CD4-positive, CD25-positive, alpha-beta regulatory T cell (primary cell): ENCODE measurements around the gene ERBB4. TPM values are rescaled to one million over a fixed set of nuclear protein-coding genes. Genes with fewer than 3 reads are reported as not detected.
A peak's percentile ranks its signal among the peaks of the same experiment; 100 is the strongest.

ENCODE experiments used
- ATAC-seq, 2 donors: fragments of 150-1000 bp; cut with Tn5 transposase; one replicate each; pipeline ENCODE4 v1.10.0; 2021; ENCODE audit warnings: low read depth in 2 of 2, moderate number of reproducible peaks in 2 of 2, moderate library complexity in 1 of 2
- DNase-seq, 3 donors: peaks; one replicate each; pipeline versions ENCODE4 v3.0.0 to v3.0.0-alpha.2; 2012 to 2022; ENCODE audit warnings: mixed read lengths in 1 of 3
- H3K27ac ChIP-seq: one replicate; pipeline ENCODE4 v1.7.0; 2013; ENCODE audit warnings: mild to moderate bottlenecking, low read length; ENCODE audit not compliant: insufficient read depth, poor library complexity, severe bottlenecking
- H3K27me3 ChIP-seq: one replicate; pipeline ENCODE4 v1.7.0; 2013; ENCODE audit warnings: low read length; ENCODE audit not compliant: control insufficient read depth, insufficient read depth
- H3K36me3 ChIP-seq: one replicate; pipeline ENCODE4 v1.7.0; 2013; ENCODE audit warnings: mild to moderate bottlenecking, low read length, moderate library complexity; ENCODE audit not compliant: control insufficient read depth, insufficient read depth
- H3K4me1 ChIP-seq: 2 replicates; pipeline ENCODE4 v1.7.0; 2013; ENCODE audit warnings: mild to moderate bottlenecking, low read length; ENCODE audit not compliant: insufficient read depth, control insufficient read depth, poor library complexity, severe bottlenecking
- H3K4me3 ChIP-seq: one replicate; pipeline ENCODE4 v1.7.0; 2013; ENCODE audit warnings: low read depth, mild to moderate bottlenecking, low read length, moderate library complexity
- H3K9me3 ChIP-seq, 2 experiments: 1 replicate in 1 of 2; 2 replicates in 1 of 2; pipeline ENCODE4 v1.7.0; 2013; ENCODE audit warnings: low read length in 2 of 2, mild to moderate bottlenecking in 1 of 2, moderate library complexity in 1 of 2; ENCODE audit not compliant: control insufficient read depth in 2 of 2
- H3K27ac Mint-ChIP-seq, 3 donors: one replicate each; pipeline ENCODE4 v1.8.0; 2020 to 2022; ENCODE audit warnings: mild to moderate bottlenecking in 3 of 3, mixed read lengths in 3 of 3, moderate library complexity in 2 of 3
- H3K27me3 Mint-ChIP-seq: one replicate; pipeline ENCODE4 v1.8.0; 2022; ENCODE audit warnings: mild to moderate bottlenecking, mixed read lengths
- H3K36me3 Mint-ChIP-seq: one replicate; pipeline ENCODE4 v1.8.0; 2020; ENCODE audit warnings: mixed read lengths
- H3K4me1 Mint-ChIP-seq, 4 donors: one replicate each; pipeline ENCODE4 v1.8.0; 2020 to 2022; ENCODE audit warnings: mixed read lengths in 4 of 4, mild to moderate bottlenecking in 1 of 4
- H3K4me3 Mint-ChIP-seq, 4 donors: one replicate each; pipeline ENCODE4 v1.8.0; 2020 to 2022; ENCODE audit warnings: mild to moderate bottlenecking in 4 of 4, mixed read lengths in 4 of 4, moderate library complexity in 3 of 4
- H3K9me3 Mint-ChIP-seq, 7 donors: one replicate each; pipeline ENCODE4 v1.8.0; 2020 to 2022; ENCODE audit warnings: mixed read lengths in 7 of 7, mild to moderate bottlenecking in 3 of 7, moderate library complexity in 2 of 7
- polyA plus RNA-seq, 4 donors: library from polyadenylated mRNA; unstranded; fragments of 300-500 nt; fragmentation: Illumina TruSeq; gene quantifications; one replicate each; pipeline ENCODE4 v1.2.3, GENCODE V29; 2021
- total RNA-seq: library from RNA; stranded (reverse); gene quantifications from one replicate; pipeline ENCODE4 v1.2.3, GENCODE V29; 2022

Gene ERBB4
- total and polyA plus RNA-seq, 5 donors from 2014 or later, result not detected

DNA sequence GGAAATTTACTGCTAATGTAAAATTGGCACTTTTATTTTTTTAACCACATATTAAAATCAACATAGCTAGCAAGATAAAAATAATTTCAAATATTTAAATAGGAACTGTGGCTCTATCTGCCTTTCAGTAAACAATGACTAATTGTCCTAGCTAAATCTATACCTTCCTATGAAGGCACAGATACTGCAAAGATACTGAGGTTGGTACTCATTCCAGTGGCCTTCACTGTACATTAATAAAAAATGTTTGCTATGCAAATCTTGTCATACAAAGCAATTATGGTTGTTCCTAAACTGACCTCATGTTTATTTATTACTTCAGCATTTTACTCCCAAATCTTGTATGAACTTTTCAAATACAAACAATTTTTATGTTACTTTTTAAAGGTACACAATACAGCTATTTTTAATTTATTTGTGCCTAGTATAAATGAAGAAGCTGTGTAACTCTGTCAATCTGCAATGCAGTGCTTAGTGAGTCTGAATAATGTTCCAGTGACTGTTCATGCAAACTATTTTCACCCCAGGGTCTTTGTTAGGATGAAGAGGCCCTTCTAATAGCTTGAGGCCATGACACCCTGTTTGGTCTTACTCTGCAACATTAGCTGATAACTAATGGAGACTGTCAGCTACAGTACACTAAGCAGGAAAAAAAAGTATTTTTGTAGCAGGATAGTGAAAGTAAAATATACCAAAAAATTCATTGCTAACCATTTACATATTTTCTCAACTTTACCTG, 9.3 kb upstream of the ERBB4 start:
- H3K4me3 ChIP-seq, result no peak overlapping the region

GRCh38 chr2:212546669-212547068, 8.1 kb upstream of the ERBB4 start:
- ATAC-seq, result no peak
- no peaks in the 10 kb centered on the region for H3K4me1 Mint-ChIP-seq
- Histone ChIP-seq H3K4me3 (no peak overlapping the region), H3K27me3 (no peaks in the 10 kb centered on the region), H3K36me3 (no peaks in the 10 kb centered on the region), H3K27ac (no peak overlapping the region), H3K9me3 (no peaks in the 10 kb centered on the region), H3K4me1 (no peaks in the 10 kb centered on the region)
- H3K36me3 Mint-ChIP-seq, result no peaks in the 10 kb centered on the region
- DNase-seq, result no peak
- H3K4me3 Mint-ChIP-seq, result no peak overlapping the region
- no peak overlapping the region for H3K27ac Mint-ChIP-seq
- peaks cover 10% of the 10 kb centered on the region for H3K27me3 Mint-ChIP-seq
- H3K9me3 Mint-ChIP-seq, result peaks cover 0 to 7% (median 0%) of the 10 kb centered on the region in 7 donors

More for the DNA sequence above, 9.3 kb upstream of the ERBB4 start:
- Histone ChIP-seq H3K27ac (no peak overlapping the region), H3K4me1 (no peaks in the 10 kb centered on the region), H3K36me3 (no peaks in the 10 kb centered on the region), H3K9me3 (no peaks in the 10 kb centered on the region), H3K27me3 (no peaks in the 10 kb centered on the region)
- Mint-ChIP-seq H3K36me3 (no peaks in the 10 kb centered on the region), H3K27me3 (peaks cover 4% of the 10 kb centered on the region), H3K4me3 (no peak overlapping the region), H3K9me3 (peaks cover 0 to 2% (median 0%) of the 10 kb centered on the region in 7 donors), H3K27ac (no peak overlapping the region), H3K4me1 (no peaks in the 10 kb centered on the region)
- DNase-seq, result no peak
- no peak for ATAC-seq

- DNase-seq, result no peak
- peaks cover 0 to 7% (median 0%) of the 10 kb centered on the region in 7 donors for H3K9me3 Mint-ChIP-seq
- ATAC-seq, result no peak
- H3K27me3 Mint-ChIP-seq, result peaks cover 49% of the 10 kb centered on the region
- Histone ChIP-seq H3K4me3 (no peak overlapping the region), H3K27ac (no peak overlapping the region), H3K9me3 (no peaks in the 10 kb centered on the region), H3K4me1 (peaks cover 4% of the 10 kb centered on the region), H3K27me3 (peaks cover 17% of the 10 kb centered on the region), H3K36me3 (no peaks in the 10 kb centered on the region)
- H3K27ac Mint-ChIP-seq, result no peak overlapping the region
- H3K36me3 Mint-ChIP-seq, result no peaks in the 10 kb centered on the region
- peaks cover 0 to 26% (median 6%) of the 10 kb centered on the region in 4 donors for H3K4me1 Mint-ChIP-seq
- H3K4me3 Mint-ChIP-seq, result no peak overlapping the region
Observed at GRCh38 chr2:212540341-212540740, 1.7 kb upstream of the ERBB4 start.

DNA sequence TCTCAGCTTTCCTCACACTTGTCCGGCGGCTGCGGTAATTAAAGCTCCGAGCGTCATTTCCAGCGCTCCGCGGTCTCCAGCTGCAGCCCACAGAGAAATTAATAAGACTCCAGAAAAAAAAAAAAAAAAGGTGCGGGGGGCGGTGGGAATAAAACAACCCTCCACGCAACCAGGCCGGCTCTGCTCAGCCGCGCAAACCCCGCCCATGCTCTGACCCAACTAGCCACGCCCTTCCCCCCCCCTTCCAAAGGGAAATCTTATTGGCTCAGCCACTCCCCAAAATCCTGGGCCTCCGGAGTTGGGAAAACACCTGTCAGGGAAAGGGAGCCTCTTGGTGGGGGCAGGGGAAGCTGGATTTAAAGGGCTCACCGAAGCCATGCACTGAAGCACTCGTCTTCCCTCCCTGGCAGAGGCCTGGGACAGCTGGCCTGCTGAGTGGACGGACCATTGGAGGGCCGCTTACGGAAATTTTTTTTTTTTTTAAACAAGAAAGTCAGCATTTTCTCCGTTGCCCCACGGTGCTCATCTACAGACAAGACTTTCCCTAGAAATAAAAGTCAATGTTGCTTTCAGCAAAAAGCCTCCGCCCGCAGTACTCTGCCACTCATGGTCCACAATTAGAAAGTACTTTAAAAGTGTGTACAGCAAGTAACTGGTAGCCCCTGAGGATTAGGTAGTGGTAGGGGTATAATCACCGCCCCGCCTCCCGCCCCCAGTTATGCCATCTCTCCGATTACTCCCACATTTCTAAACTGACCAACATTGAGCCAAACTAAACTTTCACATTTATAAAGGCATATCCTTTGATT, 674 bp upstream of the ERBB4 start:
- Mint-ChIP-seq H3K27ac (no peak overlapping the region), H3K27me3 (peaks cover 57% of the 10 kb centered on the region), H3K4me1 (peaks cover 0 to 26% (median 6%) of the 10 kb centered on the region in 4 donors), H3K4me3 (peak overlapping the region in 2 of 4 donors; percentile 1 to 69), H3K9me3 (peaks cover 0 to 6% (median 0%) of the 10 kb centered on the region in 7 donors), H3K36me3 (no peaks in the 10 kb centered on the region)
- DNase-seq, result no peak
- no peaks in the 10 kb centered on the region for H3K36me3 ChIP-seq
- no peak for ATAC-seq
- no peaks in the 10 kb centered on the region for H3K9me3 ChIP-seq
- no peak overlapping the region for H3K4me3 ChIP-seq
- H3K27ac ChIP-seq, result no peak overlapping the region
- peaks cover 20% of the 10 kb centered on the region for H3K27me3 ChIP-seq
- H3K4me1 ChIP-seq, result peaks cover 4% of the 10 kb centered on the region

- H3K9me3 ChIP-seq, result no peaks in the 10 kb centered on the region
- H3K4me1 Mint-ChIP-seq, result peaks cover 0 to 26% (median 6%) of the 10 kb centered on the region in 4 donors
- peaks cover 0 to 6% (median 0%) of the 10 kb centered on the region in 7 donors for H3K9me3 Mint-ChIP-seq
- no peak overlapping the region for H3K4me3 ChIP-seq
- no peak overlapping the region for H3K27ac Mint-ChIP-seq
- no peaks in the 10 kb centered on the region for H3K36me3 Mint-ChIP-seq
- DNase-seq, result no peak
- no peak for ATAC-seq
- peaks cover 4% of the 10 kb centered on the region for H3K4me1 ChIP-seq
- peaks cover 21% of the 10 kb centered on the region for H3K27me3 ChIP-seq
- H3K36me3 ChIP-seq, result no peaks in the 10 kb centered on the region
- H3K27me3 Mint-ChIP-seq, result peaks cover 65% of the 10 kb centered on the region
- H3K4me3 Mint-ChIP-seq, result peak overlapping the region in 2 of 4 donors; percentile 44 to 61
- no peak overlapping the region for H3K27ac ChIP-seq
Observed at GRCh38 chr2:212537726-212538304, 787 bp downstream of the ERBB4 start.

DNA sequence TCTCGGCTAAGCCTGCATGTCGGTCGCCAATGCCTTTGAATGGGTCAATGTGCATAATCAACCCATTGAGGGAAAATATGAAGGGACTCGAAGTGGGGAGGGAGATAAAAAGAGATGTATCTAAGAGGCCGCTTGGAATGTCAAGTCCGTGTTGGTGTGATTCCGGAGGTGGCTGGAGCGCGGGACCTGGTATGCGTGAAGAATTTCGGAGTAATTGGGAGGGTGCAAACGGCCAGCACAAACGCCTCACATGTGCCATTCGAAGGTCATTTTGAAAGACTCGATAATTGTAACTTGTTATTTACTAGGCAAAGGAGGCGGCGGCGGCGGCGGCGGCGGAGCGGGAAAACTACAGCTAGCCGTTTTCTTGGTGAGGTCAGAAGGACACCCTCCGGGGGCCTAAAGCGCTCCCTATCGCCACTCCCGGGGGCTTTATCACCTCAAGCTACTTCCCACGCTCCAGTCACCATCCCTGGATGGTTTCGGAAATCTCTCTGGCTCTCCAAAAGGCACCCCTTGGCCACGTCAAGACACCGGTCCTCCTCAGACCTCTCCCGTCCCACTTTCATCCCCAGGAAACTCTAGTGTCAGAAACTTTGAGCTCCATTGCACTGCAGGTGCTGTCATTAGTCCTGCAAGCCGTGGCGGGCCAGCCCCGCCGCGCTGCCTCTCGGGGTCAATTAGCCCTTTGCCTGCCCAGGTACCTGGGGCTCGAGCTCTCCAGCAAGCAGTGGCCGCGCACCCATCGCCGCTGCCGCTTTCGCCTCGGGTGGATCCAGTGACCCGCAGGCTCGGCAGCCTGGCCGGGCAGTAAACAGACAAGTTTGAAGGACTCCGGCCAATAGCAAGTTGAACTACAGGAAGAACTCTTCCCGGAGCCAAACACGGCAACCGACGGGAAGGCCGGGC, 1.5 kb downstream of the ERBB4 start:
- Mint-ChIP-seq H3K27me3 (peaks cover 63% of the 10 kb centered on the region), H3K36me3 (no peaks in the 10 kb centered on the region), H3K27ac (no peak overlapping the region), H3K4me3 (peak overlapping the region in 3 of 4 donors; percentile 41 to 74 (median 50)), H3K4me1 (peaks cover 0 to 26% (median 6%) of the 10 kb centered on the region in 4 donors), H3K9me3 (peaks cover 0 to 5% (median 0%) of the 10 kb centered on the region in 7 donors)
- DNase-seq (no peak), ATAC-seq (no peak)
- H3K27ac ChIP-seq, result no peak overlapping the region
- H3K4me1 ChIP-seq, result peaks cover 4% of the 10 kb centered on the region
- no peaks in the 10 kb centered on the region for H3K9me3 ChIP-seq
- peaks cover 21% of the 10 kb centered on the region for H3K27me3 ChIP-seq
- no peak overlapping the region for H3K4me3 ChIP-seq
- H3K36me3 ChIP-seq, result no peaks in the 10 kb centered on the region
